ENCODE measurements around the gene MTAP.

DNA sequence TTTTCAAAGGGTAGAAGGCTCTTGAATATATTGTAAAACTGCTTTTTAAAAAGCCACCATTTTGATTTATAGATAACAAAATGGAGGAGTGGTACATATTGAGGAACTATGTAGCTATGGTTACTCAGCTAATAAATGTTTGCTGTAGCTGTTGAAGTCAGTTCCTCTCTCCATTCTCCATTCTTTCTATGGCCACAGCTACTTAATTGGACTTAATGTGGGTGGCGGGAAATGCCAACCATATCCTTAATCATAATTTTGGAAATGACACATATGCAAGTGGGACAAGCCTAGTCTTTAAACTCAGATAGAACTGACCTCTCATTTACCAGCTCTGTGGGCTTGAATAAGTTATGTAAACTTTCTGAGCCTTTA is 181.1 kb downstream of the MTAP start:
- TF ChIP-seq, protein P1, sequence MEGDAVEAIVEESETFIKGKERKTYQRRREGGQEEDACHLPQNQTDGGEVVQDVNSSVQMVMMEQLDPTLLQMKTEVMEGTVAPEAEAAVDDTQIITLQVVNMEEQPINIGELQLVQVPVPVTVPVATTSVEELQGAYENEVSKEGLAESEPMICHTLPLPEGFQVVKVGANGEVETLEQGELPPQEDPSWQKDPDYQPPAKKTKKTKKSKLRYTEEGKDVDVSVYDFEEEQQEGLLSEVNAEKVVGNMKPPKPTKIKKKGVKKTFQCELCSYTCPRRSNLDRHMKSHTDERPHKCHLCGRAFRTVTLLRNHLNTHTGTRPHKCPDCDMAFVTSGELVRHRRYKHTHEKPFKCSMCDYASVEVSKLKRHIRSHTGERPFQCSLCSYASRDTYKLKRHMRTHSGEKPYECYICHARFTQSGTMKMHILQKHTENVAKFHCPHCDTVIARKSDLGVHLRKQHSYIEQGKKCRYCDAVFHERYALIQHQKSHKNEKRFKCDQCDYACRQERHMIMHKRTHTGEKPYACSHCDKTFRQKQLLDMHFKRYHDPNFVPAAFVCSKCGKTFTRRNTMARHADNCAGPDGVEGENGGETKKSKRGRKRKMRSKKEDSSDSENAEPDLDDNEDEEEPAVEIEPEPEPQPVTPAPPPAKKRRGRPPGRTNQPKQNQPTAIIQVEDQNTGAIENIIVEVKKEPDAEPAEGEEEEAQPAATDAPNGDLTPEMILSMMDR (IDR thresholded peaks at IDR 0.05), result no peak
- TF ChIP-seq POLR2A (IDR thresholded peaks at IDR 0.05) (no peak), POLR2AphosphoS5 (IDR thresholded peaks at IDR 0.05) (no peak), EP300 (IDR thresholded peaks at IDR 0.05) (no peak)

All from stomach (tissue), 4 donors.